Hepatocyte (in vitro differentiated cells): Measurements from ENCODE around the gene FPGS.

Experiments
- CTCF ChIP-seq: fragments of 200-600 bp; sonication (generic); IDR thresholded peaks from 2 replicates; pipeline ENCODE4 v1.5.1; 2016; ENCODE audit warnings: antibody characterized with exemption, mild to moderate bottlenecking; ENCODE audit not compliant: poor library complexity
- EZH2 ChIP-seq: fragments of 200-600 bp; sonication (generic); IDR thresholded peaks from 2 replicates; pipeline ENCODE4 v1.6.1; 2016; ENCODE audit warnings: antibody characterized with exemption, mild to moderate bottlenecking, borderline replicate concordance
- EZH2phosphoT487 ChIP-seq: fragments of 200-600 bp; sonication (generic); IDR thresholded peaks from one replicate; pipeline ENCODE4 v1.6.1; 2018; ENCODE audit warnings: antibody characterized with exemption, mild to moderate bottlenecking, low read depth, moderate library complexity; ENCODE audit not compliant: unreplicated experiment, severe bottlenecking

- TF ChIP-seq EZH2phosphoT487 = no peak
- no peak for TF ChIP-seq CTCF
- no peak for TF ChIP-seq EZH2
These were observed 28.7 kb upstream of the FPGS start for GRCh38 chr9:127773981-127774380.
